Mesenchymal stem cell (in vitro differentiated cells and primary cell): Measurements from ENCODE around the gene NXNL1.
A peak's percentile ranks its signal among the peaks of the same experiment; 100 is the strongest.

Experiments
- DNase-seq: peaks from one replicate; pipeline ENCODE4 v3.0.0-alpha.2; 2013
- H2AFZ ChIP-seq: one replicate; pipeline ENCODE4 v1.6.1; 2013; ENCODE audit warnings: low read depth, mild to moderate bottlenecking, control low read depth, inconsistent platforms, low read length, moderate library complexity
- H2AK5ac ChIP-seq: 2 replicates; pipeline ENCODE4 v1.6.1; 2013; ENCODE audit warnings: low read length, moderate library complexity, mild to moderate bottlenecking, inconsistent platforms; ENCODE audit not compliant: severe bottlenecking
- H2BK120ac ChIP-seq: one replicate; pipeline ENCODE4 v1.6.1; 2013; ENCODE audit warnings: low read depth, mild to moderate bottlenecking, inconsistent platforms, low read length, moderate library complexity
- H2BK12ac ChIP-seq, 2 experiments: one replicate each; pipeline ENCODE4 v1.6.1; 2013; ENCODE audit warnings: inconsistent platforms in 2 of 2, low read length in 2 of 2, mild to moderate bottlenecking in 2 of 2, moderate library complexity in 2 of 2, control low read depth in 1 of 2
- H2BK15ac ChIP-seq: one replicate; pipeline ENCODE4 v1.6.1; 2013; ENCODE audit warnings: mild to moderate bottlenecking, low read depth, inconsistent platforms; ENCODE audit not compliant: poor library complexity, severe bottlenecking
- H2BK5ac ChIP-seq: 2 replicates; pipeline ENCODE4 v1.6.1; 2013; ENCODE audit warnings: low read depth, mild to moderate bottlenecking, low read length, control low read depth, inconsistent platforms; ENCODE audit not compliant: poor library complexity, severe bottlenecking
- H3K14ac ChIP-seq, 2 experiments: one replicate each; pipeline ENCODE4 v1.6.1; 2013; ENCODE audit warnings: inconsistent platforms in 2 of 2, low read length in 2 of 2, control low read depth in 1 of 2, mild to moderate bottlenecking in 1 of 2, moderate library complexity in 1 of 2
- H3K18ac ChIP-seq, 2 experiments: one replicate each; pipeline ENCODE4 v1.6.1; 2013; ENCODE audit warnings: inconsistent platforms in 2 of 2, low read length in 2 of 2, control low read depth in 1 of 2, low read depth in 1 of 2, mild to moderate bottlenecking in 1 of 2
- H3K23ac ChIP-seq, 2 experiments: one replicate each; pipeline ENCODE4 v1.6.1; 2013; ENCODE audit warnings: inconsistent platforms in 2 of 2, low read length in 2 of 2, mild to moderate bottlenecking in 2 of 2, moderate library complexity in 2 of 2, control low read depth in 1 of 2
- H3K27ac ChIP-seq: 2 replicates; pipeline ENCODE4 v1.5.1; 2013; ENCODE audit warnings: mild to moderate bottlenecking, moderate library complexity, low read length, control low read depth, inconsistent platforms; ENCODE audit not compliant: poor library complexity, severe bottlenecking
- H3K27me3 ChIP-seq, 2 experiments: 2 replicates each; pipeline versions ENCODE4 v1.6.1 to v1.7.0; 2013; ENCODE audit warnings: low read length in 2 of 2, mild to moderate bottlenecking in 2 of 2, moderate library complexity in 2 of 2, control low read depth in 1 of 2, inconsistent platforms in 1 of 2; ENCODE audit not compliant: control insufficient read depth in 1 of 2, insufficient read depth in 1 of 2
- H3K36me3 ChIP-seq, 2 experiments: 2 replicates each; pipeline versions ENCODE4 v1.6.1 to v1.7.0; 2013; ENCODE audit warnings: low read length in 2 of 2, control low read depth in 1 of 2, inconsistent platforms in 1 of 2, low read depth in 1 of 2, mild to moderate bottlenecking in 1 of 2; ENCODE audit not compliant: insufficient read depth in 2 of 2, control insufficient read depth in 1 of 2
- H3K4ac ChIP-seq, 2 experiments: one replicate each; pipeline ENCODE4 v1.6.1; 2013; ENCODE audit warnings: inconsistent platforms in 2 of 2, low read length in 2 of 2, mild to moderate bottlenecking in 2 of 2, moderate library complexity in 2 of 2, control low read depth in 1 of 2, low read depth in 1 of 2
- H3K4me1 ChIP-seq: 2 replicates; pipeline ENCODE4 v1.6.1; 2013; ENCODE audit warnings: low read depth, low read length, control low read depth; ENCODE audit not compliant: control insufficient read depth, insufficient read depth
- H3K4me2 ChIP-seq: 2 replicates; pipeline ENCODE4 v1.6.1; 2013; ENCODE audit warnings: low read length, mild to moderate bottlenecking, inconsistent platforms; ENCODE audit not compliant: poor library complexity, severe bottlenecking
- H3K4me3 ChIP-seq, 2 experiments: 2 replicates each; pipeline versions ENCODE4 v1.5.1 to v1.7.0; 2013; ENCODE audit warnings: low read length in 2 of 2, mild to moderate bottlenecking in 2 of 2, control low read depth in 1 of 2, low read depth in 1 of 2; ENCODE audit not compliant: insufficient read depth in 1 of 2
- H3K79me1 ChIP-seq: replicated peaks from 2 replicates; pipeline ENCODE4 v1.6.1; 2013; ENCODE audit warnings: mild to moderate bottlenecking, control low read depth, low read length, inconsistent platforms; ENCODE audit not compliant: poor library complexity, severe bottlenecking
- H3K9ac ChIP-seq: 2 replicates; pipeline ENCODE4 v1.7.0; 2013; ENCODE audit warnings: mild to moderate bottlenecking, low read length, moderate library complexity
- H3K9me3 ChIP-seq: 2 replicates; pipeline ENCODE4 v1.7.0; 2013; ENCODE audit warnings: mild to moderate bottlenecking, low read length; ENCODE audit not compliant: control insufficient read depth
- H4K8ac ChIP-seq: one replicate; pipeline ENCODE4 v1.6.1; 2013; ENCODE audit warnings: inconsistent platforms, mild to moderate bottlenecking, low read length, moderate library complexity
- H4K91ac ChIP-seq: one replicate; pipeline ENCODE4 v1.6.1; 2013; ENCODE audit warnings: mild to moderate bottlenecking, low read length, inconsistent platforms
- WGBS: methylation state at CpG from one replicate; pipeline ENCODE4 v1.1.7; 2013; ENCODE audit warnings: mixed read lengths; 5-methylcytosine and 5-hydroxymethylcytosine counted together

NXNL1 gene

GRCh38 chr19:17436094-17436873 is 24.4 kb downstream of the NXNL1 start:
- Histone ChIP-seq H3K4me2 (no peak overlapping the region), H2BK15ac (no peak overlapping the region), H3K27me3 (peaks cover 5% of the 10 kb centered on the region in 2 experiments)

GRCh38 chr19:17435218-17435617 is 25.5 kb downstream of the NXNL1 start:
- no peak overlapping the region for H3K27ac ChIP-seq
- no peak overlapping the region for H3K4ac ChIP-seq
- no peak overlapping the region for H2BK12ac ChIP-seq
- no peaks in the 10 kb centered on the region for H3K4me1 ChIP-seq
- H3K9ac ChIP-seq = no peak overlapping the region
- H3K18ac ChIP-seq = no peak overlapping the region
- no peak overlapping the region for H2BK15ac ChIP-seq
- H4K91ac ChIP-seq = no peak overlapping the region
- no peak overlapping the region for H3K23ac ChIP-seq
- no peaks in the 10 kb centered on the region for H3K79me1 ChIP-seq
- no peak overlapping the region for H3K4me2 ChIP-seq
- H2BK120ac ChIP-seq = no peak overlapping the region
- 96% methylated on average over 6 of the region's 7 CpGs for WGBS
- no peak overlapping the region for H4K8ac ChIP-seq
- H3K4me3 ChIP-seq = no peak overlapping the region
- no peak overlapping the region for H2BK5ac ChIP-seq
- no peak overlapping the region for H2AK5ac ChIP-seq
- H2AFZ ChIP-seq = no peak overlapping the region
- no peak overlapping the region for H3K14ac ChIP-seq
- no peak for DNase-seq
- peaks cover 5% of the 10 kb centered on the region in 2 experiments for H3K27me3 ChIP-seq
- no peaks in the 10 kb centered on the region for H3K9me3 ChIP-seq
- H3K36me3 ChIP-seq = no peaks in the 10 kb centered on the region

More at GRCh38 chr19:17436094-17436873, 24.4 kb downstream of the NXNL1 start:
- no peak overlapping the region for H2BK120ac ChIP-seq
- no peak overlapping the region for H3K23ac ChIP-seq
- H3K9ac ChIP-seq = no peak overlapping the region
- no peak overlapping the region for H4K91ac ChIP-seq
- H3K14ac ChIP-seq = no peak overlapping the region
- H2AK5ac ChIP-seq = no peak overlapping the region
- H3K4me3 ChIP-seq = no peak overlapping the region
- H3K4ac ChIP-seq = no peak overlapping the region
- no peaks in the 10 kb centered on the region for H3K36me3 ChIP-seq
- no peaks in the 10 kb centered on the region for H3K9me3 ChIP-seq
- no peak overlapping the region for H2BK12ac ChIP-seq
- H4K8ac ChIP-seq = no peak overlapping the region
- no peak for DNase-seq
- peak overlapping the region in 1 of 2 experiments; percentile 11 for H3K18ac ChIP-seq
- H3K4me1 ChIP-seq = no peaks in the 10 kb centered on the region
- H2AFZ ChIP-seq = no peak overlapping the region
- H2BK5ac ChIP-seq = no peak overlapping the region
- no peaks in the 10 kb centered on the region for H3K79me1 ChIP-seq
- H3K27ac ChIP-seq = no peak overlapping the region
- WGBS = 91% methylated on average over 21 of the region's 25 CpGs

- H3K23ac ChIP-seq = no peak overlapping the region
- no peak overlapping the region for H3K4me2 ChIP-seq
- no peak overlapping the region for H2BK5ac ChIP-seq
- H3K14ac ChIP-seq = no peak overlapping the region
- no peak overlapping the region for H2BK12ac ChIP-seq
- no peaks in the 10 kb centered on the region for H3K79me1 ChIP-seq
- H2AFZ ChIP-seq = no peak overlapping the region
- no peaks in the 10 kb centered on the region for H3K9me3 ChIP-seq
- no peak overlapping the region for H3K27ac ChIP-seq
- H4K8ac ChIP-seq = no peak overlapping the region
- H3K4me3 ChIP-seq = no peak overlapping the region
- H3K4ac ChIP-seq = no peak overlapping the region
- no peak overlapping the region for H3K18ac ChIP-seq
- no peaks in the 10 kb centered on the region for H3K4me1 ChIP-seq
- H2BK15ac ChIP-seq = no peak overlapping the region
- no peak overlapping the region for H3K9ac ChIP-seq
- H3K36me3 ChIP-seq = no peaks in the 10 kb centered on the region
- H2AK5ac ChIP-seq = no peak overlapping the region
- no peak overlapping the region for H2BK120ac ChIP-seq
- H3K27me3 ChIP-seq = no peaks in the 10 kb centered on the region
- H4K91ac ChIP-seq = no peak overlapping the region
- no peak for DNase-seq
- 91% methylated on average over 6 of the region's 7 CpGs for WGBS
These were observed 29.3 kb downstream of the NXNL1 start for GRCh38 chr19:17431417-17431816.

GRCh38 chr19:17429641-17430113 is 31.0 kb downstream of the NXNL1 start:
- no peak overlapping the region for H4K91ac ChIP-seq

More at GRCh38 chr19:17429641-17430113, 31.0 kb downstream of the NXNL1 start:
- Histone ChIP-seq H2AFZ (no peak overlapping the region), H3K27me3 (no peaks in the 10 kb centered on the region), H3K4me3 (no peak overlapping the region), H2BK12ac (no peak overlapping the region), H3K36me3 (peaks cover 0 to under 1% of the 10 kb centered on the region in 2 experiments), H3K27ac (no peak overlapping the region), H3K4me1 (peaks cover 6% of the 10 kb centered on the region), H2AK5ac (no peak overlapping the region), H2BK120ac (no peak overlapping the region), H3K18ac (no peak overlapping the region), H4K8ac (no peak overlapping the region), H3K23ac (no peak overlapping the region), H3K9ac (peak overlapping the region; percentile 15), H3K4me2 (no peak overlapping the region), H3K9me3 (no peaks in the 10 kb centered on the region), H2BK15ac (no peak overlapping the region), H2BK5ac (no peak overlapping the region), H3K4ac (no peak overlapping the region), H3K79me1 (no peaks in the 10 kb centered on the region), H3K14ac (no peak overlapping the region)
- WGBS = 89% methylated on average over 17 of the region's 17 CpGs
- no peak for DNase-seq
